Brain pericyte (primary cell): Measurements from ENCODE around the gene ELMOD3.
"Not testable (repeated sequence)": the region's sequence is repeated elsewhere in the genome, so short reads cannot be mapped to it uniquely, and the experiment has no call there.

ENCODE experiments used
- DNase-seq: peaks from one replicate; pipeline ENCODE4 v3.0.0-alpha.2; 2012; ENCODE audit warnings: low read depth, low spot score

Gene ELMOD3

DNA sequence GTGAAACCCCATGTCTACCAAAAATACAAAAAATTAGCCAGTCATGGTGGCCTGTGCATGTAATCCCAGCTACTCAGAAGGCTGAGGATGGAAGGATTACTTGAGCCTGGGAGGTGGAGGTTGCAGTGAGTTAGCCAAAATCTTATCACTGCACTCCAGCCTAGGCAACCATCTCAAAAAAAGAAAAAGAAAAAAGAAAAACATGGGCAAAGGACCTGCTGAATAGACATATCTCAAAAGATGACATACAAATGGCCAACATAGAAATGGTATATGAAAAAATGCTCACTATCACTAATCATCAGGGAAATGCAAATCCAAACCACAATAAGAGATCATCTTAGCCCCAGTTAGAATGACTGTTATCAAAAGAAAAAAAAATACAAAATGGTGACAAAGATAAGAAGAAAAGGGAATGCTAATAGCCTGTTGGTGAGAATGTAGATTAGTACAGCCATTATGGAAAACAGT, 25.4 kb upstream of the ELMOD3 start:
- DNase-seq, result no peak

GRCh38 chr2:85329701-85330100, 24.9 kb upstream of the ELMOD3 start:
- DNase-seq, result not testable (repeated sequence)

GRCh38 chr2:85330839-85331636, 23.5 kb upstream of the ELMOD3 start:
- DNase-seq, result no peak

GRCh38 chr2:85333877-85334276, 20.7 kb upstream of the ELMOD3 start:
- not testable (repeated sequence) for DNase-seq

DNA sequence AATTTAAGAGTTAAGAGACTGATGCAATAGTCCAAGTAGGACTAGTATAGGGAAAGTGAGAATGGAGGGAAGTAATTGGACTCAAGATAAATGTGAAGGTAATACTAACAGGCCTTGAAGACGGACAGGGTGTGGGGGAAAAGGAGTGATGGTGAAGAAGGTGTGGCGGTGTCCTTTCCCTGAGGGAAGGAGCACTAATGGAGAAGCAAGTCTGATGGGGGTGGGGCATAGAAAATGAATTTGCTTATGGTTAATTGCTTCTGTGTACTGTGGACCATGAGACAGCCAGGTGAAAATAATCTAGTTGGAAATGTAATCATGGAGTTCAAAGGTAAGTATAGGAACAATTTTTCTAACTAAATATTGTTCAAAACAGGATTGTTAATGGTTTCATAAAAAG, 19.6 kb upstream of the ELMOD3 start:
- DNase-seq, result no peak

GRCh38 chr2:85340034-85340892, 14.3 kb upstream of the ELMOD3 start:
- no peak for DNase-seq

DNA sequence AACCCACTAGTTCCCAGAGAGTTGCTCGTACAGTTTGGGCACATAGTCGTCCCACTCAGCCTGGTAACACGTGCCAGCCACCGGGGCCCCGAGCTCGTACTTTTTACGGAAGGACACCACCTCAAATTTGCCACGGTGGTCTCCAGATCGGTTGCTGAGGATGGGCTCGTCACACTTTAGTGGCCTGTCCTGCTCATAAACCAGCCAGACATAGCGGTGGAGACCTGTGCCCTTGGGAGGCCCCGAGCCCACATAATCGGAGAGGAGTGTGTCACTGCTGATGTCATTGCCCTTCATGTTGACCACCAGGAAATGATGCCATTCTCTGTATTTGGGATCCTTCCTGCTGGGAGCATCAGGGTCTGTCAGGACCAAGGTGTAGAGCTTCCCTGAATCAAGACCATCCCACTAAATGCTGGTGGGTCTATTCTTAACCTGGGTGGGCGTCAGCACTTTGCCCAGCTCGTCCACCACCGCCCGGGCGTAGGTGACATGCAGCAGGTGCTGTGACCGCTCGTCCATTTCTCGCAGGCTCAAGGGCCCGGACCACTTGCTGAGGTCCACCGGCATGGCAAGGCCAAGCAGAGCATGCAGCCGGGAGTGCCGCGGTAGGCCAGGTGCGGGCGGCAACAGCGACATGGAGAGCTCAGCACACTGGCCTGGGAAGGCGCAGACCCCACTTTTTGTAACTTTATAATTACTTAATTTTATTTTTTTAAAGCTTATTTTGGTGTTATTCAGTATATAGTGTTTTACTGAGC, 13.1 kb upstream of the ELMOD3 start:
- DNase-seq, result no peak

- no peak for DNase-seq
These were observed 12.4 kb upstream of the ELMOD3 start for GRCh38 chr2:85342156-85342555.

DNA sequence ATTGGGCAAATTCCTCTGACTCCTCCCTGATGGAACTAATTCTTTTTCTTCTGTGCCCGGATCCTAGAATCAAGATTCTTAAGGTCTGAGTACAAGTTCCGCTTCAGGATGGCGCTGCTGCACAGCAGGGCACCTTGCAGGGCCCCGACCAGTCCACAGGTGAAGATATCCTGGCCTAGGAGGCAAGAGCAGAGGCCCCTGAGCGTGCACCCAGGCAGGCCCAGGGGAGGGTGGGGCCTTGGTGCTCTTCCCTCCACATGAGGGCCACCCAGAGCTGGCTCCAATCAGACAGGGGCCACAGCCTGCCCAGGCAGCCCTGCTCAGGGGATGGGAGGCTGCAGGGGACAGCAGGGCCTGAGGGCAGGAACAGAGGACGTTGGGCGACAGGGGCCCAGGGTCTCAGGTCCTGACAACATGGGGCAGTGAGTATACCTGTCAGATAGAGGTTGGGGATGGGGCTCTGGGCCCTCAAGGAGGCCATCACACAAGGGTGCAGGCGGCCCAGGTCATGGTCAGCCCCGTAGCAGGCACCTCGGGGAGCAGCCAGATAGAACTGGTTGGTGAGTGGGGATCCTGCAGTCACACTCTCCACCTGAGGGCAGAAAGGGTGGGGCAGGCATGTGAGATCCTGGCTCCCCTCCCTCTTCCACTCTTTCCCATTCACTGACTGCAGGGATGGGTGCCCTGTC, 11.2 kb upstream of the ELMOD3 start:
- DNase-seq, result not testable (repeated sequence)

GRCh38 chr2:85344356-85344954, 10.1 kb upstream of the ELMOD3 start:
- DNase-seq, result no peak

DNA sequence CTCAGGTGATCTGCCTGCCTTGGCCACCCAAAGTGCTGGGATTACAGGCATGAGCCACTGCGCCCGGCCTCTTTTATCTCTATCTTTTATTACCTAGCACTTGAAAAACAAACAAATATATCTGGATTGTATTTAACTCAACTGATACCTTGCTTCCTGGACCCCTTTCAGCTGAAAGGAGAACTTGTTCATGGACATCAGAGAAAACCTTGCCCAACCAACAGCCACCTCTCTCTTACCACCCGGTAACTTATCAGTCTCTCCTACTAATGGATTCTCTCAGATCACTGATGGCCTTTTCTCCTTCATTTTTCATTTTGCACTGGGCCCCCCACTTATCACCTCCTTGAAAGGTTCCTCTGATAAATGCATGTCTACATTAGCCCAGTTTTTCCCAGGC, 7.0 kb upstream of the ELMOD3 start:
- no peak for DNase-seq

DNA sequence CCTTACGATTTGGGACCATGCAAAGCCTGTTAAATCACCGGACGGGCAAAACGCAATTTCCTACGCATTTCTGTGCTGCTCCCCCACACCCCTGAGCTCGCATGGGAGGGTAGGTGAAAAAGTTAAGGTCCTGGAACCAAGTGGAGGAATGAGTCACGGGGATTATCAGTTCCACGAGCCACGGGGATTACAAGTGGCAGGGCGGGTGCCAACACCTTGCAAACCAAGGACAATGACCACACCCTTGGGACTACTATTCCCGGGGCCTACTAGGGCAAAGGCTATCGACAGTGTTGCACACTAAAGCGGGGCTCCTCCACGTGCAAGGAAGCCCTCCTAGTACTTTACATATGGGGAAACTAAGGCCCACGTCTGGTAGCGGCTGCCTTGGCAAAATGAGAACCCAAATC, 688 bp upstream of the ELMOD3 start:
- no peak for DNase-seq

DNA sequence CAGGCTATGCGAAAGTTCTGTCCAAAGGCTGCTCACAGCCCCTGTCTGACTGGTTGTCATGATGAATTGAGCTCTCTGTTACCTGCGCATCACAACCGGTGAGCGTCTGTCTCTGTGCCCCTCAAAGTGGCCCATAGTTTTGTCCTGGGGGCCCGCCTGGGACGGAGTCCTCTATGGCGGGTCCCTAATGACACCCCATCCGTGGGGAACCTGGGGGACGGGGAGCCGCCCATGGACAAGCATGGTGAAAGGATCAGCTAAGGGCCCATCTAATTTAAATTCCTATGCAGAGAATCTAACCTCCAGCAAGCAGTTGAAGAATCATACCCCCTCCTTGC, 473 bp downstream of the ELMOD3 start:
- DNase-seq, result no peak

- DNase-seq, result no peak
These were observed 952 bp downstream of the ELMOD3 start for GRCh38 chr2:85355521-85355920.

DNA sequence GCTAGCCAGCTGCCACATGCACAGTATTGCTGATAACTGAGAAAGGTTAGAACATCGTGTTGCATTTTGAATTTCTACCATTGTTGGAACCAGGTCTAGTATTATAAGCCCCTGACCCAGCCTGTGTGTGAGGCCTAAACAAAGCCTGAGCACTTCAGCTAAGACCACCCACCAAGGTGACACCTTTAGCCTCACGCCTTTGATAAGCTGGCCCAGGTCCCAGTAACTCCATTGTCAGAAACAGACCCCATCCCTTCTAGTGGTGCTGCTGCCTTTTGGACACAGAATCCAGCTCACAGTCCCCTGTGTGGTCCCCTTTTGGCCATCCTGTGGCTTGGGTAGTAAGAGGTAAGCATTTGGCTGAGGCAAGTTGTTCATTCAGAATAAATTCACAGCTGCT, 1.6 kb downstream of the ELMOD3 start:
- no peak for DNase-seq

DNA sequence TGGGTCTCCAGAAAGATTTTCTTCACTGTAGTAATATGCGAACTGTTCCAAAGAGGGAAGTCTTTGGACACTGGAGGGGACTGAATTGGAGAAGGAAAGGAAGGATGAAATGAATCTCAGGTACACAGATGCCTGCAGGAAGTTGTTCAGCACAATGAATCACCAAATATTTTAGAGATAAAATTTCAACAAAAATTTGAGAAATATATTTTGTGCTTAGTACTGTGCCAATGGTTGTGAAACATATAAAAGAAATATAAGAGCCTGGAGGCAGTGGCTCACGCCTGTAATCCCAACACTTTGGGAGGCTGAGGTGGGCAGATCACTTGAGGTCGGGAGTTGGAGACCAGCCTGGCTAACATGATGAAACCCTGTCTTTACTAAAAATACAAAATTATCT, 3.2 kb downstream of the ELMOD3 start:
- no peak for DNase-seq

DNA sequence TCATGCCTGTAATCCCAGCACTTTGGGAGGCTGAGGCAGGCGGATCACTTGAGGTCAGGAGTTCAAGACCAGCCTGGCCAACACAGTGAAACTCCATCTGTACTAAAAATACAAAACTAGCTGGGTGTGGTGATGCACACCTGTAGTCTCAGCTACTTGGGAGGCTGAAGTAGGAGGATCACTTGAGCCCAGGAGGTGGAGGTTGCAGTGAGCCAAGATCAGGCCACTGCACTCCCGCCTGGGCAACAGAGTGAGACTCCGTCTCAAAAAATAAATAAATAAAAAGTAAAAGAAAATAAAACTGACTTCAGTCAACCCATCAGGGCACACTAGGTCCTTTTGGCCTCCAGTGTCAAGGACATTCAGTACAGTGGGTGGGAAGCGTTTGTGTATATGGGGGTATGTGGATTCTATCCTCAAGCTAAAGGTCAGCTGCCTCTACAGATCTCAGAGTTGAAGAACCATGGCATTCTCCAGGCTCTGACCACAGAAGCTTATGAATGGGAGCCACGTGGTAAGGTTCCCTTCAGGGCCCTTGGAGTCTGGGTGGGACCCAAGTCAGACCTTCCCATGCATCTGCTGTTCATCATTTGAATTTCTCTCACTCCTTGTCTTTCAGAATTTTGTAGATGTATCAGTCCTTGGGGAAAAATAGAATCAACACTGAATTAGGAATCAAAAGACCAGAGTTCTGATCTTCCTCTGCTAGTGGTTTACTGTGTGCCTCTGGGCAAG, 8.3 kb downstream of the ELMOD3 start:
- DNase-seq, result not testable (repeated sequence)

GRCh38 chr2:85367180-85367579, 12.6 kb downstream of the ELMOD3 start:
- no peak for DNase-seq

GRCh38 chr2:85368921-85369320, 14.4 kb downstream of the ELMOD3 start:
- DNase-seq, result no peak

- DNase-seq, result no peak
These were observed 14.9 kb downstream of the ELMOD3 start for GRCh38 chr2:85369500-85369899.
